ENCODE results near the gene PTPRQ.

PTPRQ gene

DNA sequence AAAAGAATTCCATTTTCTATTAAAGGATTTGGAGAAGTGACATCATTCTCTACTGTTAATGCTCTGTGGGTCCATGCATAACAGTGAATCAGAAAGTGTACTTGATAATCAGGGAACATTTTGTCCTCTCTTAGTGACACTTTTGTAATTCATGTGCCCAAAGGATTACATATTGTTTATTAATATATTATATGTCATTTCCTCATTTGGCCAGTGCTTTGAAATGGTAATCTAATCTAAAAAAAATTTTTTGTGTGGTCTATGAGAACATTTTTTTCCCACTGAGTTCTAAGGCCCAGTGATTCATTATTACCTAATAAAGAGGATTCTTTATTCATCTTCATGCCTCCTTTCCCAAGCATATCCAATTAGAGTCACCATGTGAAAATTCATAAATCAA is 183.7 kb downstream of the PTPRQ start:
- TF ChIP-seq, protein P1, sequence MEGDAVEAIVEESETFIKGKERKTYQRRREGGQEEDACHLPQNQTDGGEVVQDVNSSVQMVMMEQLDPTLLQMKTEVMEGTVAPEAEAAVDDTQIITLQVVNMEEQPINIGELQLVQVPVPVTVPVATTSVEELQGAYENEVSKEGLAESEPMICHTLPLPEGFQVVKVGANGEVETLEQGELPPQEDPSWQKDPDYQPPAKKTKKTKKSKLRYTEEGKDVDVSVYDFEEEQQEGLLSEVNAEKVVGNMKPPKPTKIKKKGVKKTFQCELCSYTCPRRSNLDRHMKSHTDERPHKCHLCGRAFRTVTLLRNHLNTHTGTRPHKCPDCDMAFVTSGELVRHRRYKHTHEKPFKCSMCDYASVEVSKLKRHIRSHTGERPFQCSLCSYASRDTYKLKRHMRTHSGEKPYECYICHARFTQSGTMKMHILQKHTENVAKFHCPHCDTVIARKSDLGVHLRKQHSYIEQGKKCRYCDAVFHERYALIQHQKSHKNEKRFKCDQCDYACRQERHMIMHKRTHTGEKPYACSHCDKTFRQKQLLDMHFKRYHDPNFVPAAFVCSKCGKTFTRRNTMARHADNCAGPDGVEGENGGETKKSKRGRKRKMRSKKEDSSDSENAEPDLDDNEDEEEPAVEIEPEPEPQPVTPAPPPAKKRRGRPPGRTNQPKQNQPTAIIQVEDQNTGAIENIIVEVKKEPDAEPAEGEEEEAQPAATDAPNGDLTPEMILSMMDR (IDR thresholded peaks at IDR 0.05; ENCODE audit: insufficient read depth, low read depth, low read length, missing control alignments): no peak
- no peak overlapping the region for H3K4me3 ChIP-seq (ENCODE audit: low read depth, low read length)
- DNase-seq (ENCODE audit: low read depth): no peak

DNA sequence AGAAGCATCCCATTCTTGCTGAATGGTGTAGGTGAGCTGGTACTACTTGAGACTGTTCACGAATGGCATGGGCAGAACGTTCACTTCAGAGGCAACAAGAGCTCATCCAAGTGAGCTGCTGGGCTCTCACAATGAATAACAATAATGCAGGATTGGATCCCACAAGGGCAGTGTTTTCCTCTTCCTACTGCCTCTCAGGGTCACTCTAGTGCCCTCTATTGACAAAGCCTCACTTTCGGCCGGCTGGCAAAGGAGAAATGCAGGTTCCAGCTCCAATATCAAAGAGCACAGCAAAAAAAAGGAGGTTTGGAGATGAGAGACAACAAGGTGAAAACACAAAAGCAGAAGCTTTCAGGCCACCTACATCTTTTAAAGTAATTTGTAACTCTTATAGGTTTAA is 188.8 kb downstream of the PTPRQ start:
- TF ChIP-seq, protein P1 (IDR thresholded peaks at IDR 0.05; ENCODE audit: insufficient read depth, low read depth, low read length, missing control alignments): peak; percentile 19
- DNase-seq (ENCODE audit: low read depth): peak; percentile 9
- H3K4me3 ChIP-seq (ENCODE audit: low read depth, low read length): no peak overlapping the region

DNA sequence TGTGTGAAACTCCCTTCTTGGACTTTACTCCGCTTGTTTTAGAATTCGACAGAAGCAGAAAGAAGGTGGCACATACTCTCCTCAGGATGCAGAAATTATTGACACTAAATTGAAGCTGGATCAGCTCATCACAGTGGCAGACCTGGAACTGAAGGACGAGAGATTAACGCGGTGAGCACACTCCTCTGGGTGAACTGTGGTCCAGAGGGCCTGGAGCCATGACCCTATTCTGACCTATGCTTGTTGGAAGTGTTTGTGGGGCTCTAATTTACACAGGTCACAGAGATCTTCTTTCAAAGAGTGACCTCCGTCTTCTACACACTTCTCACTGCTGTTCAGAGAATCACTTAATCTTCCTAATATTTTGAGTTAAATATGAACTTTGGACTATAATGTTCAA is 190.9 kb downstream of the PTPRQ start:
- DNase-seq (ENCODE audit: low read depth): no peak
- no peak overlapping the region for H3K4me3 ChIP-seq (ENCODE audit: low read depth, low read length)
- TF ChIP-seq, protein P1 (IDR thresholded peaks at IDR 0.05; ENCODE audit: insufficient read depth, low read depth, low read length, missing control alignments): no peak

DNA sequence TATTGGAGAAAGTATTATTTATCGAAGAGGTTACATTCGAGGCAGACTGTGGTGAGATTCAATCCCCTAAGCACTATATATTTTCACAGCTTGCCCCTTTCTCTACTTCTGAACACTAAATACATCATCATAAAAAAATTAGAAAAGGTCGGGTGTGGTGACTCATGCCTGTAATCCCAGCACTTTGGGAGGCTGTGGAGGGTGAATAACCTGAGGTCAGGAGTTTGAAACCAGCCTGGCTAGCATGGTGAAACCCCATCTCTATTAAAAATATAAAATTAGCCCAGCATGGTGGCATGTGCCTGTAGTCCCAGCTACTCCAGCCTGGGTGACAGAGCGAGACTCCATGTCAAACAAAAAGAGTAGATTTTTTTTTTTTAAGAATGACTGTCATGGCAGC is 192.8 kb downstream of the PTPRQ start:
- TF ChIP-seq, protein P1 (IDR thresholded peaks at IDR 0.05; ENCODE audit: insufficient read depth, low read depth, low read length, missing control alignments): no peak
- H3K4me3 ChIP-seq (ENCODE audit: low read depth, low read length): no peak overlapping the region
- no peak for DNase-seq (ENCODE audit: low read depth)

DNA sequence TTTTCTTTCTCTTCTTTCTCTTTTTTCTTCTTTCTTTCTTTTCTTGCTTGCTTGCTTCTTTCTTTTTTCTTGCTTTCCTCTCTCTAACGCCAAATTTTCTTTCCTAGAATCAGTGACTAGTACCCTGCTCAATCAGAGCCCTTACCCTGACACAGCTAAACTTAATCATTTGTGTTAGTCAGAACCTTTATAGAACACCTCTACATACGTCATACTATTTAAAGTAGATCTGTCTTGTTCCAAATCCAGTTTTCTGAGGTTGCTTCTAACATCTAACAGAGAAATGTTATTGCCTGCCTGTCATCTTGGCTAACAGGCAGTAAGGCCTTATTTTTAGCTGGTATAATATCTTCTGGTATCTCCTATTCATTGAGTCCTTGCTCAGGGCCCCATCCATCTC is 197.9 kb downstream of the PTPRQ start:
- no peak for DNase-seq (ENCODE audit: low read depth)
- no peak overlapping the region for H3K4me3 ChIP-seq (ENCODE audit: low read depth, low read length)
- TF ChIP-seq, protein P1 (IDR thresholded peaks at IDR 0.05; ENCODE audit: insufficient read depth, low read depth, low read length, missing control alignments): no peak

DNA sequence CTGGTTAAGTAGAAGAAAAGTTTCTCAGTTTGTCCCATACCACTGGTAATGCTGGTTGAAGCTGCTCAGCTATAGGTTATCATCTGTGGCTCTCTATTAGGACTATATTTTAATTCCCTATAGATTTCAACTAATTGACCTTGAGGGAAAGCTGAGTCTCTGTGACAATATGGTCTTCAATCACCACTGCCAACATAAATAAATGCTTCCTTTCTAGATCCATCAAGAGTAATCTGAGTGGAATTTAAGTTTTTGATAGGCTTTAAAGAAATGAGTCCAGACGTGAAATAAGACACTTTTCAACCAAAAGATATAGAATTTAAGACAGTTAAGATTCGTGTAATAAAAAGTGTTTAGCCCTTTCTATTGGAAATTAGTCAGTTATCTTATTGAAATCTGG is 199.9 kb downstream of the PTPRQ start:
- no peak for DNase-seq (ENCODE audit: low read depth)
- TF ChIP-seq, protein P1 (IDR thresholded peaks at IDR 0.05; ENCODE audit: insufficient read depth, low read depth, low read length, missing control alignments): no peak
- H3K4me3 ChIP-seq (ENCODE audit: low read depth, low read length): no peak overlapping the region

DNA sequence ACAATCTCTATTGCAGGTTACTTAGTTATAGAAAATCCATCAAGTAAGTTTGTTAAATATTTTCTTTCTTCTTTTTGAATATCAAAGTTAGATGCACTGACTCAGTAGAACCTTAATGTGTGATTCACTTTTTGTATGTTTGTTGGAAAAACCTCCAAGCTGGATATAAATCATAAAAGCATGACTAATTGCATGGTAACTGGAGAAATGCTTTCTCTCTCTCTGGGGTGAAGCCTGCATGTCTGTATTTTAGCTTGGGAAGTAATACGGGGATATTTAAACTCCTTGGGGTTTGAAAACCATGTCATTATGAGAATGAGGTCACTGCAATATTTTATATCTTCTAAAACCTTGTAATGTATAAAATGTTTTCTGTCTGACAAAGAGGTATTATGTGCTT is 204.8 kb downstream of the PTPRQ start:
- no peak for DNase-seq (ENCODE audit: low read depth)
- TF ChIP-seq, protein P1 (IDR thresholded peaks at IDR 0.05; ENCODE audit: insufficient read depth, low read depth, low read length, missing control alignments): no peak
- H3K4me3 ChIP-seq (ENCODE audit: low read depth, low read length): no peak overlapping the region

All from GM12865 (cell line).